GM21526 (cell line): Measurements from ENCODE around the gene STRADB.
"Not testable (repeated sequence)": the region's sequence is repeated elsewhere in the genome, so short reads cannot be mapped to it uniquely, and the experiment has no call there.

Experiments used
- ATAC-seq: cut with Tn5 transposase; IDR thresholded peaks from one replicate; pipeline ENCODE4 v1.9.1; 2021; ENCODE audit warnings: moderate library complexity; ENCODE audit not compliant: unreplicated experiment, low FRiP score

Gene STRADB

GRCh38 chr2:201466050-201466675 is 14.6 kb downstream of the STRADB start:
- no peak for ATAC-seq

GRCh38 chr2:201467666-201468065 is 16.1 kb downstream of the STRADB start:
- no peak for ATAC-seq

GRCh38 chr2:201470821-201471731 is 19.5 kb downstream of the STRADB start:
- no peak for ATAC-seq

GRCh38 chr2:201471732-201472393 is 20.3 kb downstream of the STRADB start:
- no peak for ATAC-seq

- ATAC-seq = no peak
These were observed 20.9 kb downstream of the STRADB start for GRCh38 chr2:201472411-201472810.

GRCh38 chr2:201482543-201482942 is 31.0 kb downstream of the STRADB start:
- ATAC-seq = no peak

- no peak for ATAC-seq
These were observed 31.8 kb downstream of the STRADB start for GRCh38 chr2:201483342-201483741.

- not testable (repeated sequence) for ATAC-seq
These were observed 32.2 kb downstream of the STRADB start for GRCh38 chr2:201483758-201484157.

GRCh38 chr2:201484805-201485204 is 33.3 kb downstream of the STRADB start:
- ATAC-seq = no peak

- ATAC-seq = no peak
These were observed 38.8 kb downstream of the STRADB start for GRCh38 chr2:201490291-201490690.

- no peak for ATAC-seq
These were observed 45.2 kb downstream of the STRADB start for GRCh38 chr2:201496785-201497184.

GRCh38 chr2:201500534-201500933 is 49.0 kb downstream of the STRADB start:
- no peak for ATAC-seq

- ATAC-seq = no peak
These were observed 51.2 kb downstream of the STRADB start for GRCh38 chr2:201502713-201503112.

- ATAC-seq = no peak
These were observed 56.2 kb downstream of the STRADB start for GRCh38 chr2:201507725-201508124.

- ATAC-seq = no peak
These were observed 61.7 kb downstream of the STRADB start for GRCh38 chr2:201513271-201513670.

GRCh38 chr2:201515573-201516246 is 64.2 kb downstream of the STRADB start:
- no peak for ATAC-seq

- no peak for ATAC-seq
These were observed 65.6 kb downstream of the STRADB start for GRCh38 chr2:201517094-201517493.

- no peak for ATAC-seq
These were observed 68.7 kb downstream of the STRADB start for GRCh38 chr2:201520201-201520600.

- no peak for ATAC-seq
These were observed 71.4 kb downstream of the STRADB start for GRCh38 chr2:201522965-201523364.

GRCh38 chr2:201523506-201523905 is 72.0 kb downstream of the STRADB start:
- no peak for ATAC-seq
